IMR-90 (cell line): ENCODE data around the gene ARNT2.

Experiments used
- BHLHE40 ChIP-seq: fragments of 150-350 bp; IDR thresholded peaks from 2 replicates; pipeline ENCODE4 v1.6.1; 2016; ENCODE audit warnings: mild to moderate bottlenecking, low read depth, low read length
- CEBPB ChIP-seq: IDR thresholded peaks from 2 replicates; pipeline ENCODE4 v1.6.1; 2012; ENCODE audit warnings: low read depth, low read length, improper control_type of control experiment
- FOS ChIP-seq: fragments of 150-350 bp; IDR thresholded peaks from 2 replicates; pipeline ENCODE4 v1.6.1; 2016; ENCODE audit warnings: low read depth, low read length
- MAZ ChIP-seq: IDR thresholded peaks from 2 replicates; pipeline ENCODE4 v1.6.1; 2012; ENCODE audit warnings: low read depth, mild to moderate bottlenecking, low read length, improper control_type of control experiment, moderate library complexity, borderline replicate concordance
- MXI1 ChIP-seq: IDR thresholded peaks from 2 replicates; pipeline ENCODE4 v1.6.1; 2012; ENCODE audit warnings: low read depth, mild to moderate bottlenecking, low read length, moderate library complexity, borderline replicate concordance
- POLR2A ChIP-seq: IDR thresholded peaks from 2 replicates; pipeline ENCODE4 v1.6.1; 2012; ENCODE audit warnings: mild to moderate bottlenecking, low read depth, low read length
- RAD21 ChIP-seq: IDR thresholded peaks from 2 replicates; pipeline ENCODE4 v1.6.1; 2012; ENCODE audit warnings: low read length, improper control_type of control experiment
- TF ChIP-seq, protein P1 (sequence below): conservative IDR thresholded peaks from 2 replicates; pipeline ENCODE4 v1.5.1; 2012; ENCODE audit warnings: mild to moderate bottlenecking, low read depth, low read length, improper control_type of control experiment

DNA sequence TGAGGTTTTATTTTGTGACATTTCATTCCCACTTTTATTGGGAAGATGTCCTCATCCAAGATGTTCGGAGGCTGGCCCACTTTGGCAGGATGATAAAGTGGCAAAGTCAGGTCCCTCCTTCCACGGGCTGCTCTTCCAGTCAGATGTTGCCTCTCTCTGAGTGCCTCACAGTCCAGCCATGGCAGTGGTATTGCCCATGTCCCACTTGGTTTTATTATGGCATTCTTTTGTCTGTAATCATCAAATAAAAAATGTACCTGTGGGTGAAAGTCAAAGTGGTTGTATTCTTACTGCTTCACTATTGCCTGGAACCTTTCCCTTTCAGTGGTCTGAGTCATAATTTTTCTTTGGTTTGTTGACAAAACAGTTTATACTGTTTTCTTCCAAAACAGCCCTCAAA is 20.2 kb downstream of the ARNT2 start:
- TF ChIP-seq, protein P1, sequence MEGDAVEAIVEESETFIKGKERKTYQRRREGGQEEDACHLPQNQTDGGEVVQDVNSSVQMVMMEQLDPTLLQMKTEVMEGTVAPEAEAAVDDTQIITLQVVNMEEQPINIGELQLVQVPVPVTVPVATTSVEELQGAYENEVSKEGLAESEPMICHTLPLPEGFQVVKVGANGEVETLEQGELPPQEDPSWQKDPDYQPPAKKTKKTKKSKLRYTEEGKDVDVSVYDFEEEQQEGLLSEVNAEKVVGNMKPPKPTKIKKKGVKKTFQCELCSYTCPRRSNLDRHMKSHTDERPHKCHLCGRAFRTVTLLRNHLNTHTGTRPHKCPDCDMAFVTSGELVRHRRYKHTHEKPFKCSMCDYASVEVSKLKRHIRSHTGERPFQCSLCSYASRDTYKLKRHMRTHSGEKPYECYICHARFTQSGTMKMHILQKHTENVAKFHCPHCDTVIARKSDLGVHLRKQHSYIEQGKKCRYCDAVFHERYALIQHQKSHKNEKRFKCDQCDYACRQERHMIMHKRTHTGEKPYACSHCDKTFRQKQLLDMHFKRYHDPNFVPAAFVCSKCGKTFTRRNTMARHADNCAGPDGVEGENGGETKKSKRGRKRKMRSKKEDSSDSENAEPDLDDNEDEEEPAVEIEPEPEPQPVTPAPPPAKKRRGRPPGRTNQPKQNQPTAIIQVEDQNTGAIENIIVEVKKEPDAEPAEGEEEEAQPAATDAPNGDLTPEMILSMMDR = no peak
- TF ChIP-seq MXI1 (no peak), POLR2A (no peak), MAZ (no peak), FOS (no peak), CEBPB (no peak), RAD21 (no peak), BHLHE40 (no peak)
